Panc1 (cell line): ENCODE data around the gene IFIT3. TPM values are rescaled to one million over a fixed set of nuclear protein-coding genes. Genes with fewer than 3 reads are reported as not detected.

ENCODE experiments used
- ATAC-seq: fragments of 200-7000 bp; cut with Tn5 transposase; 2 replicates; pipeline ENCODE4 v1.9.1; 2020; ENCODE audit warnings: mild to moderate bottlenecking, moderate library complexity
- BruUV-seq: library from RNA; stranded (reverse); fragments of 400-500 nt; replicated peaks from 2 replicates; lab custom pipeline; 2021; lab: Mats Ljungman, UMichigan
- CTCF ChIA-PET: fragments of 300-600 bp; sonication (Branson Sonifier 250); formaldehyde crosslinking; loops from one replicate; lab custom pipeline; 2022; ENCODE audit warnings: antibody characterized with exemption; lab: Charles Lee
- POLR2A ChIA-PET: fragments of 300-600 bp; sonication (Branson Sonifier 250); formaldehyde crosslinking; loops from one replicate; lab custom pipeline; 2022; ENCODE audit warnings: antibody characterized with exemption; lab: Charles Lee
- DNase-seq: peaks from one replicate; pipeline ENCODE4 v3.0.0-alpha.2; 2010; ENCODE audit warnings: low read depth, low spot score
- H3K27ac ChIP-seq: 2 replicates; pipeline ENCODE4 v1.5.1; 2011; ENCODE audit warnings: mild to moderate bottlenecking, low read length, inconsistent platforms
- H3K27me3 ChIP-seq: fragments of 200-500 bp; sonication (Bioruptor generic); 2 replicates; pipeline ENCODE4 v1.6.0; 2014; ENCODE audit warnings: low read length, inconsistent platforms; ENCODE audit not compliant: control insufficient read depth, insufficient read depth
- H3K36me3 ChIP-seq: fragments of 200-500 bp; sonication (Bioruptor generic); 2 replicates; pipeline ENCODE4 v1.5.1; 2014; ENCODE audit warnings: inconsistent platforms, mild to moderate bottlenecking, low read length, moderate library complexity; ENCODE audit not compliant: control insufficient read depth, insufficient read depth
- H3K4me1 ChIP-seq: 2 replicates; pipeline ENCODE4 v1.5.1; 2011; ENCODE audit warnings: inconsistent platforms, mild to moderate bottlenecking, low read length, moderate library complexity; ENCODE audit not compliant: control insufficient read depth, insufficient read depth
- H3K4me3 ChIP-seq, 2 experiments: 2 replicates each; pipeline ENCODE4 v1.5.1; 2011 to 2012; ENCODE audit warnings: low read depth in 2 of 2, low read length in 2 of 2, mild to moderate bottlenecking in 2 of 2, inconsistent platforms in 1 of 2, moderate library complexity in 1 of 2
- H3K9me3 ChIP-seq: fragments of 200-500 bp; sonication (Bioruptor generic); 2 replicates; pipeline ENCODE4 v1.5.1; 2014; ENCODE audit warnings: low read depth, mild to moderate bottlenecking, inconsistent platforms, low read length, moderate library complexity; ENCODE audit not compliant: control insufficient read depth, insufficient read depth
- CTCF ChIP-seq: fragments of 450-650 bp; IDR thresholded peaks from 2 replicates; pipeline ENCODE4 v1.5.1; 2017; ENCODE audit warnings: mild to moderate bottlenecking
- POLR2AphosphoS5 ChIP-seq: IDR thresholded peaks from 2 replicates; pipeline ENCODE4 v1.6.1; 2012; ENCODE audit warnings: mild to moderate bottlenecking, low read depth, low read length, moderate library complexity
- SIN3A ChIP-seq: IDR thresholded peaks from 2 replicates; pipeline ENCODE4 v1.6.1; 2012; ENCODE audit warnings: low read depth, mild to moderate bottlenecking, low read length, moderate library complexity, borderline replicate concordance; ENCODE audit not compliant: insufficient read depth
- TCF7L2 ChIP-seq: IDR thresholded peaks from 2 replicates; pipeline ENCODE4 v1.6.1; 2011; ENCODE audit warnings: mild to moderate bottlenecking, low read depth, low read length, inconsistent platforms
- in situ Hi-C: cut with HindIII; loops from 2 replicates; pipeline ENCODE4 v1.10.0; 2016; ENCODE audit warnings: low sequenced_read_pairs, low pct_unique_long_range_greater_than_20kb
- intact Hi-C: fragments of 100-400 bp; cut with micrococcal nuclease; formaldehyde crosslinking; loops from one replicate; pipeline ENCODE4 v1.10.0; 2022; ENCODE audit not compliant: unreplicated experiment
- total RNA-seq: library from RNA; stranded (reverse); gene quantifications from one replicate; pipeline ENCODE4 v1.2.1, GENCODE V29; 2021; ENCODE audit not compliant: unreplicated experiment
- TF ChIP-seq, protein P1 (sequence below), 2 experiments: IDR thresholded peaks; 2 replicates each; pipeline ENCODE4 v1.6.1; 2011 to 2012; ENCODE audit warnings: low read depth in 2 of 2, control low read depth in 1 of 2, low read length in 1 of 2, mild to moderate bottlenecking in 1 of 2, moderate library complexity in 1 of 2; ENCODE audit not compliant: insufficient read depth in 1 of 2

IFIT3 gene
- total RNA-seq, 1 experiment from 2014 or later, result 29.8 TPM

DNA sequence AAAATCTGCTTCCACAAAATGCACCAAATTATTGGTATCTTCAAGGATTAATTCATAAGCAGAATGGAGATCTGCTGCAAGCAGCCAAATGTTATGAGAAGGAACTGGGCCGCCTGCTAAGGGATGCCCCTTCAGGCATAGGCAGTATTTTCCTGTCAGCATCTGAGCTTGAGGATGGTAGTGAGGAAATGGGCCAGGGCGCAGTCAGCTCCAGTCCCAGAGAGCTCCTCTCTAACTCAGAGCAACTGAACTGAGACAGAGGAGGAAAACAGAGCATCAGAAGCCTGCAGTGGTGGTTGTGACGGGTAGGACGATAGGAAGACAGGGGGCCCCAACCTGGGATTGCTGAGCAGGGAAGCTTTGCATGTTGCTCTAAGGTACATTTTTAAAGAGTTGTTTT is 12.1 kb downstream of the IFIT3 start:
- ChIA-PET POLR2A (no interaction called here), CTCF (no interaction called here)
- no peak for TF ChIP-seq POLR2AphosphoS5
- TF ChIP-seq, protein P1, sequence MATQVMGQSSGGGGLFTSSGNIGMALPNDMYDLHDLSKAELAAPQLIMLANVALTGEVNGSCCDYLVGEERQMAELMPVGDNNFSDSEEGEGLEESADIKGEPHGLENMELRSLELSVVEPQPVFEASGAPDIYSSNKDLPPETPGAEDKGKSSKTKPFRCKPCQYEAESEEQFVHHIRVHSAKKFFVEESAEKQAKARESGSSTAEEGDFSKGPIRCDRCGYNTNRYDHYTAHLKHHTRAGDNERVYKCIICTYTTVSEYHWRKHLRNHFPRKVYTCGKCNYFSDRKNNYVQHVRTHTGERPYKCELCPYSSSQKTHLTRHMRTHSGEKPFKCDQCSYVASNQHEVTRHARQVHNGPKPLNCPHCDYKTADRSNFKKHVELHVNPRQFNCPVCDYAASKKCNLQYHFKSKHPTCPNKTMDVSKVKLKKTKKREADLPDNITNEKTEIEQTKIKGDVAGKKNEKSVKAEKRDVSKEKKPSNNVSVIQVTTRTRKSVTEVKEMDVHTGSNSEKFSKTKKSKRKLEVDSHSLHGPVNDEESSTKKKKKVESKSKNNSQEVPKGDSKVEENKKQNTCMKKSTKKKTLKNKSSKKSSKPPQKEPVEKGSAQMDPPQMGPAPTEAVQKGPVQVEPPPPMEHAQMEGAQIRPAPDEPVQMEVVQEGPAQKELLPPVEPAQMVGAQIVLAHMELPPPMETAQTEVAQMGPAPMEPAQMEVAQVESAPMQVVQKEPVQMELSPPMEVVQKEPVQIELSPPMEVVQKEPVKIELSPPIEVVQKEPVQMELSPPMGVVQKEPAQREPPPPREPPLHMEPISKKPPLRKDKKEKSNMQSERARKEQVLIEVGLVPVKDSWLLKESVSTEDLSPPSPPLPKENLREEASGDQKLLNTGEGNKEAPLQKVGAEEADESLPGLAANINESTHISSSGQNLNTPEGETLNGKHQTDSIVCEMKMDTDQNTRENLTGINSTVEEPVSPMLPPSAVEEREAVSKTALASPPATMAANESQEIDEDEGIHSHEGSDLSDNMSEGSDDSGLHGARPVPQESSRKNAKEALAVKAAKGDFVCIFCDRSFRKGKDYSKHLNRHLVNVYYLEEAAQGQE (IDR thresholded peaks at IDR 0.05; ENCODE audit: insufficient read depth in 1 of 2, low read depth in 2 of 2, low read length in 1 of 2), result no peak
- no peak for TF ChIP-seq TCF7L2
- no peak for TF ChIP-seq SIN3A
- TF ChIP-seq CTCF, result no peak
- ATAC-seq (no peak), DNase-seq (no peak)
- intact Hi-C loops (no loop called here), in situ Hi-C loops (no loop called here)
- no peaks in the 10 kb centered on the region for H3K4me1 ChIP-seq
- no peaks in the 10 kb centered on the region for H3K36me3 ChIP-seq
- no peaks in the 10 kb centered on the region for H3K27me3 ChIP-seq
- no peaks in the 10 kb centered on the region for H3K9me3 ChIP-seq
- no peak overlapping the region for H3K27ac ChIP-seq
- no peak overlapping the region for H3K4me3 ChIP-seq
- TSS peak; percentile 73 for BruUV-seq

DNA sequence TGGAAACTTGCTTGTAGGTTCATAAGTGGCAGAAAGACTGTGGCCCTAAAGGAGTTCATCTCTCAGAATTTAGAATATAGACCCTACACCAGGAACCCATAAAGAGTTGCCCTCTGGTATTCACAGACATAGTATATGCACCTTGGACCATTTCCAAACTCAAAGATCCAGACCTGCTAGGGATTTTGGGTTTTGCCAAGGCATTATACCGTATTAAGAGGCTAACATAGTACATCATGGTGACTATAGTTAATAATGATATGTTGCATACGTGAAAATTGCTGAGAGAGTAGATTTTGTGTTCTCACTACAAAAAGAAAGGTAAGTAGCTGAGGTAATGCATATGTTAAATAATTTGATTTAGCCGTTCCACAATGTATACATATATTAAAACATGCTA is 13.9 kb downstream of the IFIT3 start:
- no peak for DNase-seq
- CTCF ChIA-PET, result no interaction called here
- H3K27me3 ChIP-seq, result no peaks in the 10 kb centered on the region
- H3K4me1 ChIP-seq, result no peaks in the 10 kb centered on the region
- in situ Hi-C loops, result no loop called here
- no peak overlapping the region for H3K27ac ChIP-seq
- H3K36me3 ChIP-seq, result no peaks in the 10 kb centered on the region
- H3K9me3 ChIP-seq, result no peaks in the 10 kb centered on the region
- no TSS peak for BruUV-seq
- intact Hi-C loops, result no loop called here
- TF ChIP-seq TCF7L2 (no peak), SIN3A (no peak), CTCF (no peak), POLR2AphosphoS5 (no peak)
- TF ChIP-seq, protein P1 (IDR thresholded peaks at IDR 0.05; ENCODE audit: insufficient read depth in 1 of 2, low read depth in 2 of 2, low read length in 1 of 2), result no peak
- no peak for ATAC-seq
- no peak overlapping the region; a peak in 1 of 4 replicates for H3K4me3 ChIP-seq
- POLR2A ChIA-PET, result no interaction called here
